DND-41 (cell line): ENCODE measurements around the gene RAB35.

Experiments
- CTCF ChIP-seq: IDR thresholded peaks from 2 replicates; pipeline ENCODE4 v1.5.1; 2012; ENCODE audit warnings: borderline replicate concordance, low read length, moderate library complexity, mild to moderate bottlenecking; ENCODE audit not compliant: poor library complexity, severe bottlenecking; ENCODE audit errors: extremely low read depth
- EZH2 ChIP-seq: IDR thresholded peaks from 3 replicates; pipeline ENCODE4 v1.6.1; 2012; ENCODE audit warnings: borderline replicate concordance, low read depth, mild to moderate bottlenecking, moderate library complexity, low read length, inconsistent platforms; ENCODE audit not compliant: severe bottlenecking

GRCh38 chr12:120118321-120119061, 1.9 kb upstream of the RAB35 start:
- TF ChIP-seq CTCF: no peak
- TF ChIP-seq EZH2: no peak
